CMK (cell line): Measurements from ENCODE around the gene WNK3.
"Not testable (repeated sequence)": the region's sequence is repeated elsewhere in the genome, so short reads cannot be mapped to it uniquely, and the experiment has no call there.

Experiments used
- DNase-seq: peaks from one replicate; pipeline ENCODE4 v3.0.0-alpha.2; 2010; ENCODE audit warnings: low read depth

The WNK3 gene

GRCh38 chrX:54357414-54358377, at the start of gene WNK3:
TSS of gene WNK3 (minus strand) at chrX:54358046.
- no peak for DNase-seq

GRCh38 chrX:54407266-54407665, 49.4 kb upstream of the WNK3 start:
- DNase-seq = no peak

- no peak for DNase-seq
Measured at GRCh38 chrX:54397113-54397512, 39.3 kb upstream of the WNK3 start.

GRCh38 chrX:54386314-54386713, 28.5 kb upstream of the WNK3 start:
- DNase-seq = no peak

GRCh38 chrX:54384661-54385060, 26.8 kb upstream of the WNK3 start:
- DNase-seq = not testable (repeated sequence)

- DNase-seq = no peak
Measured at GRCh38 chrX:54359408-54359807, 1.6 kb upstream of the WNK3 start.

- DNase-seq = no peak
Measured at GRCh38 chrX:54358424-54359211, 772 bp upstream of the WNK3 start.

- no peak for DNase-seq
Measured at GRCh38 chrX:54352677-54353076, 5.2 kb downstream of the WNK3 start.

GRCh38 chrX:54337383-54337782, 20.5 kb downstream of the WNK3 start:
- DNase-seq = not testable (repeated sequence)

- no peak for DNase-seq
Measured at GRCh38 chrX:54325077-54325476, 32.8 kb downstream of the WNK3 start.

GRCh38 chrX:54320067-54320466, 37.8 kb downstream of the WNK3 start:
- DNase-seq = no peak

- no peak for DNase-seq
Measured at GRCh38 chrX:54306379-54306778, 51.5 kb downstream of the WNK3 start.

GRCh38 chrX:54301516-54301915, 56.3 kb downstream of the WNK3 start:
- no peak for DNase-seq

GRCh38 chrX:54294306-54294705, 63.5 kb downstream of the WNK3 start:
- DNase-seq = no peak

GRCh38 chrX:54292755-54293154, 65.1 kb downstream of the WNK3 start:
- DNase-seq = no peak

- no peak for DNase-seq
Measured at GRCh38 chrX:54291758-54292157, 66.1 kb downstream of the WNK3 start.

- no peak for DNase-seq
Measured at GRCh38 chrX:54288968-54289367, 68.9 kb downstream of the WNK3 start.

GRCh38 chrX:54288277-54288676, 69.6 kb downstream of the WNK3 start:
- DNase-seq = no peak

- no peak for DNase-seq
Measured at GRCh38 chrX:54281676-54282075, 76.2 kb downstream of the WNK3 start.

- DNase-seq = no peak
Measured at GRCh38 chrX:54280466-54280865, 77.4 kb downstream of the WNK3 start.

GRCh38 chrX:54271664-54272063, 86.2 kb downstream of the WNK3 start:
- DNase-seq = no peak

GRCh38 chrX:54248309-54248708, 109.5 kb downstream of the WNK3 start:
- no peak for DNase-seq

- DNase-seq = no peak
Measured at GRCh38 chrX:54246866-54247265, 111.0 kb downstream of the WNK3 start.
